PC-3 (cell line): ENCODE results near the gene RGL3. TPM values are rescaled to one million over a fixed set of nuclear protein-coding genes. Genes with fewer than 3 reads are reported as not detected.

Source experiments
- ATAC-seq: fragments of 200-7000 bp; cut with Tn5 transposase; 2 replicates; pipeline ENCODE4 v1.9.1; 2020; ENCODE audit warnings: mild to moderate bottlenecking, moderate library complexity
- BruUV-seq: library from RNA; stranded (reverse); fragments of 400-500 nt; replicated peaks from 2 replicates; lab custom pipeline; 2021; lab: Mats Ljungman, UMichigan
- CTCF ChIA-PET: fragments of 300-600 bp; sonication (Branson Sonifier 250); formaldehyde crosslinking; loops from one replicate; lab custom pipeline; 2022; ENCODE audit warnings: antibody characterized with exemption; lab: Charles Lee
- POLR2A ChIA-PET: fragments of 300-600 bp; sonication (Branson Sonifier 250); formaldehyde crosslinking; loops from one replicate; lab custom pipeline; 2022; ENCODE audit warnings: antibody characterized with exemption; ENCODE audit not compliant: unreplicated experiment; lab: Charles Lee
- DNase-seq: peaks from one replicate; pipeline ENCODE4 v3.0.0-alpha.2; 2015
- H2AFZ ChIP-seq: fragments of 300-600 bp; sonication (generic); 2 replicates; pipeline ENCODE4 v1.6.0; 2016; ENCODE audit warnings: antibody characterized with exemption, low read length
- H3F3A ChIP-seq: fragments of 300-600 bp; sonication (generic); one replicate; pipeline ENCODE4 v1.6.0; 2017; ENCODE audit warnings: antibody characterized with exemption, low read length, control low read depth, mild to moderate bottlenecking; ENCODE audit not compliant: unreplicated experiment
- H3K27ac ChIP-seq: fragments of 300-600 bp; sonication (generic); 2 replicates; pipeline ENCODE4 v1.5.1; 2016; ENCODE audit warnings: mild to moderate bottlenecking, low read length
- H3K27me3 ChIP-seq: fragments of 300-600 bp; sonication (generic); 2 replicates; pipeline ENCODE4 v1.6.1; 2016; ENCODE audit warnings: low read length, mixed read lengths
- H3K36me3 ChIP-seq: fragments of 300-600 bp; sonication (generic); 2 replicates; pipeline ENCODE4 v1.6.1; 2016; ENCODE audit warnings: low read depth, mixed run types, low read length, mixed read lengths
- H3K4me1 ChIP-seq: fragments of 300-600 bp; sonication (generic); 2 replicates; pipeline ENCODE4 v1.5.1; 2016; ENCODE audit warnings: low read length; ENCODE audit not compliant: insufficient read depth
- H3K4me2 ChIP-seq: fragments of 300-600 bp; sonication (generic); 2 replicates; pipeline ENCODE4 v1.6.0; 2016; ENCODE audit warnings: low read length
- H3K4me3 ChIP-seq: fragments of 300-600 bp; sonication (generic); 2 replicates; pipeline ENCODE4 v1.5.1; 2016; ENCODE audit warnings: mild to moderate bottlenecking, low read length, mixed read lengths
- H3K79me2 ChIP-seq: fragments of 300-600 bp; sonication (generic); 2 replicates; pipeline ENCODE4 v1.6.1; 2017; ENCODE audit warnings: low read length, mixed read lengths
- H3K9ac ChIP-seq: fragments of 300-600 bp; sonication (generic); 2 replicates; pipeline ENCODE4 v1.6.0; 2016; ENCODE audit warnings: mild to moderate bottlenecking, low read length
- H3K9me2 ChIP-seq: fragments of 300-600 bp; sonication (generic); replicated peaks from 2 replicates; pipeline ENCODE4 v1.6.1; 2016; ENCODE audit warnings: mixed run types, low read length, mixed read lengths
- H3K9me3 ChIP-seq: fragments of 300-600 bp; sonication (generic); 2 replicates; pipeline ENCODE4 v1.6.1; 2016; ENCODE audit warnings: low read length, mixed read lengths
- H4K20me1 ChIP-seq: fragments of 300-600 bp; sonication (generic); 2 replicates; pipeline ENCODE4 v1.6.1; 2016; ENCODE audit warnings: low read length, mixed read lengths
- EZH2 ChIP-seq: fragments of 300-600 bp; sonication (generic); IDR thresholded peaks from one replicate; pipeline ENCODE4 v1.6.1; 2017; ENCODE audit warnings: antibody characterized with exemption, mild to moderate bottlenecking, low read length; ENCODE audit not compliant: unreplicated experiment
- EZH2phosphoT487 ChIP-seq: fragments of 300-600 bp; sonication (generic); IDR thresholded peaks from 2 replicates; pipeline ENCODE4 v1.6.1; 2018; ENCODE audit warnings: mild to moderate bottlenecking, antibody characterized with exemption, low read length, borderline replicate concordance
- intact Hi-C: fragments of 100-400 bp; cut with micrococcal nuclease; formaldehyde crosslinking; loops from 2 replicates; pipeline ENCODE4 v1.9.0; 2023
- total RNA-seq: library from RNA; depleted of rRNA; stranded (reverse); fragments of >200 nt; gene quantifications from 2 replicates; pipeline ENCODE4 v1.2.3, GENCODE V29; 2014
- TF ChIP-seq, protein P1 (sequence below): fragments of 300-600 bp; sonication (generic); conservative IDR thresholded peaks from 2 replicates; pipeline ENCODE4 v1.5.1; 2017; ENCODE audit warnings: antibody characterized with exemption, low read depth, mild to moderate bottlenecking, low read length

Gene RGL3
- total RNA-seq, 1 experiment from 2014 or later = 23.5 TPM

DNA sequence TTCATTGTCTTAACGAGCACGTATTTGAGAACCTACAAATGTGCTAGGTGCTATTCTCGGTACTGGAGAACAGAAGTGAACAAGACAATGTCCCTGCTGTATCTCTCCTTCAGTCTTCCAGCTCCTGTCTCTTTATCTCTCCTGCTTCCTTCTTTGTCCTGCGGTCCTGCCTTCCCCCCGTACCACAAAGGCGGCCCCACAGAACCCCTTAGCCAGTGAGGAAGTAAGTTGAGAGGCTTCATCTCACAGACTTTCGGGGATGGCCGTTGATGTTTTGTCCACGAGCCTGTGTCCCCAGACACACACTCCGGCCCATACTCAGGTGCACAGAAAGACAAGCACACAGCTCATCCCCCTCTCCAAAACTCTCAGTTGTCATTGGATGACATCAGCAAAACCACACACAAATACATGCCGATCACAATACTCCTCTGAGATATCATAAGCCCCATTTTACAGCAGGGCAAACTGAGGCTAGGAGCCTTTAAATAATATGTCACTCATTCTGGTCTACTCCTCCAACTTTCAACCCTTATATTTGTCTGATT lies 45.2 kb downstream of the RGL3 start:
- no peaks in the 10 kb centered on the region for H3K27me3 ChIP-seq
- H3K9me3 ChIP-seq = no peaks in the 10 kb centered on the region
- H3K4me3 ChIP-seq = peak overlapping the region; percentile 68
- H3K4me2 ChIP-seq = peak overlapping the region; percentile 78
- no peaks in the 10 kb centered on the region for H4K20me1 ChIP-seq
- H3K9me2 ChIP-seq = no peaks in the 10 kb centered on the region
- CTCF ChIA-PET = interaction anchor here (0.6 to 1.9 kb wide), 3 partner anchors 79 to 108 kb away, joined by 3 to 13 read pairs (median 5); no protein-coding TSS in a partner anchor
- no peaks in the 10 kb centered on the region for H3K36me3 ChIP-seq
- H3K4me1 ChIP-seq = peaks cover 44% of the 10 kb centered on the region
- peaks cover 17% of the 10 kb centered on the region for H3K79me2 ChIP-seq
- ATAC-seq (no peak), DNase-seq (no peak)
- POLR2A ChIA-PET = interaction anchor here (0.6 to 1.9 kb wide), 4 partner anchors 10 to 108 kb away, joined by 3 to 6 read pairs (median 4); partner anchors contain the start of genes CCDC159, RAB3D and TMEM205
- peak overlapping the region; percentile 78 for H2AFZ ChIP-seq
- BruUV-seq = no TSS peak
- intact Hi-C loops = loop anchor here (1.0 kb wide), 1 partner anchor 28 kb away; the partner anchor contains the start of genes CCDC159 and TMEM205
- H3K9ac ChIP-seq = peak overlapping the region; percentile 88; the same call in 1 of the 2 replicates
- TF ChIP-seq, protein P1, sequence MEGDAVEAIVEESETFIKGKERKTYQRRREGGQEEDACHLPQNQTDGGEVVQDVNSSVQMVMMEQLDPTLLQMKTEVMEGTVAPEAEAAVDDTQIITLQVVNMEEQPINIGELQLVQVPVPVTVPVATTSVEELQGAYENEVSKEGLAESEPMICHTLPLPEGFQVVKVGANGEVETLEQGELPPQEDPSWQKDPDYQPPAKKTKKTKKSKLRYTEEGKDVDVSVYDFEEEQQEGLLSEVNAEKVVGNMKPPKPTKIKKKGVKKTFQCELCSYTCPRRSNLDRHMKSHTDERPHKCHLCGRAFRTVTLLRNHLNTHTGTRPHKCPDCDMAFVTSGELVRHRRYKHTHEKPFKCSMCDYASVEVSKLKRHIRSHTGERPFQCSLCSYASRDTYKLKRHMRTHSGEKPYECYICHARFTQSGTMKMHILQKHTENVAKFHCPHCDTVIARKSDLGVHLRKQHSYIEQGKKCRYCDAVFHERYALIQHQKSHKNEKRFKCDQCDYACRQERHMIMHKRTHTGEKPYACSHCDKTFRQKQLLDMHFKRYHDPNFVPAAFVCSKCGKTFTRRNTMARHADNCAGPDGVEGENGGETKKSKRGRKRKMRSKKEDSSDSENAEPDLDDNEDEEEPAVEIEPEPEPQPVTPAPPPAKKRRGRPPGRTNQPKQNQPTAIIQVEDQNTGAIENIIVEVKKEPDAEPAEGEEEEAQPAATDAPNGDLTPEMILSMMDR = no peak
- TF ChIP-seq EZH2 = no peak
- no peak for TF ChIP-seq EZH2phosphoT487
- H3K27ac ChIP-seq = no peak overlapping the region
- H3F3A ChIP-seq = peaks cover 11% of the 10 kb centered on the region

DNA sequence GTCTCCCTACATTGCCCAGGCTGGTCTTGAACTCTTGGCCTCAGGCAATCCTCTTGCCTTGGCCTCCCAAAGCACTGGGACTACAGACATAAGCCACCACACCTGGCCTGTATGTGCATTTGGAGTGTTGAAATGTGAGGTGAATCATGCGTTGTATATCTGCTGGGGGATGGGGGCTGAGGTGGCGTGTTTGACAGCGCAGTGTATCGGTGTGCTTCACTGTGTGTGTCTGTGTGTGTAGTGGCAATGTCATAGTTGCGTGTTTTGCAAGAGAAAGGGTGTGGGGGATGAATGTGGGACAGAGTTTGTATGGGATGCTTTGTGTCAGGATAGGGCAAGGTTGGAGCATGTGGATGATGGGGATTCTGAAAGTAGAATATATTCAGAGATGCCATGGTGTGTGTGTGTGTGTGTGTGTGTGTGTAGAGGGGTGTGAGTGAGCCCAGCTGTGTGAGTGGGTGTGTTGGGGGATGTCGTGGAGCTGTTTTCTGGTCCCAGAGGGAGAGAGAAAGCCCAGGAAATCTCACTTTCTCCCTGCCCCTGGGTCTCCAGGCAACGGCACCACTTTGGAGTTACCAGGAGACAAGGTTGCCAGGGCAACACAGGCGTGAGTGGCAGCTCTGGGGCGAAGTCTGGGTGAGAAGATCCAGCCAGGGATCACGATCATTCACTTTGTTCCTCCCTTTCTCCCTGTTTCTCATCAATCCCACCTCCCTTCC lies 45.8 kb downstream of the RGL3 start:
- ChIA-PET POLR2A (interaction anchor here (0.6 kb wide), 1 partner anchor 10 kb away, joined by 3 read pairs; no protein-coding TSS in a partner anchor), CTCF (interaction anchor here (0.6 kb wide), 1 partner anchor 78 kb away, joined by 3 read pairs; no protein-coding TSS in a partner anchor)
- no peaks in the 10 kb centered on the region for H3K9me2 ChIP-seq
- no peaks in the 10 kb centered on the region for H3K9me3 ChIP-seq
- H3K27ac ChIP-seq = no peak overlapping the region
- H3K36me3 ChIP-seq = no peaks in the 10 kb centered on the region
- ATAC-seq (no peak), DNase-seq (peak; percentile 58)
- BruUV-seq = no TSS peak
- peaks cover 39% of the 10 kb centered on the region for H3K4me1 ChIP-seq
- peaks cover 17% of the 10 kb centered on the region for H3K79me2 ChIP-seq
- intact Hi-C loops = no loop called here
- H3K4me3 ChIP-seq = peak overlapping the region; percentile 68; the same call in 1 of the 2 replicates
- H3K27me3 ChIP-seq = no peaks in the 10 kb centered on the region
- H3K4me2 ChIP-seq = peak overlapping the region; percentile 78
- TF ChIP-seq EZH2 (no peak), EZH2phosphoT487 (no peak)
- TF ChIP-seq, protein P1 = no peak
- no peak overlapping the region; the same call in 1 of the 2 replicates for H2AFZ ChIP-seq
- no peaks in the 10 kb centered on the region for H4K20me1 ChIP-seq
- H3K9ac ChIP-seq = no peak overlapping the region
- peaks cover 7% of the 10 kb centered on the region for H3F3A ChIP-seq
